D341Med (cell line): ENCODE results near the gene PRKCD.
A peak's percentile ranks its signal among the peaks of the same experiment; 100 is the strongest.

Experiments used
- DNase-seq: peaks from one replicate; pipeline ENCODE4 v3.0.0; 2012; ENCODE audit warnings: low spot score

The PRKCD gene

DNA sequence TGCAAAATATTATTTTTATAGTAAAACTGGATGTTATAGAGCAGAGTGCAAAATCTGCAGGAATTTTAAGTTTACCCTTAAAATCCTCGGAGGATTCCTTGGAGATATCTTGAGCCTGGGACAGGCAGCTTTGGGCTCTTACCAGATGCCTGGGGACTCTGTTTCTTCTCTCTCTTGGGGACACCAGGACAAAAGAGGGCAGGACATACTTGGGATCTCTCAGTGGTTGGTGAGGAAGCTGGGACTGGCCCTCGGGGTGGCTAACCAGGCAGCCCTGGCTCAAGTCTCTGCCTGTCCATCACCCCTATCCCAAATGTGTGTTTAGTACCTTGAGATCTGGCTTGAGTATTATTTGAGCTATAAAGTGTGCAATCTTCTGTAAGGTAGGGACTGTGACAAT lies 56.2 kb downstream of the PRKCD start:
- peak; percentile 9 for DNase-seq

DNA sequence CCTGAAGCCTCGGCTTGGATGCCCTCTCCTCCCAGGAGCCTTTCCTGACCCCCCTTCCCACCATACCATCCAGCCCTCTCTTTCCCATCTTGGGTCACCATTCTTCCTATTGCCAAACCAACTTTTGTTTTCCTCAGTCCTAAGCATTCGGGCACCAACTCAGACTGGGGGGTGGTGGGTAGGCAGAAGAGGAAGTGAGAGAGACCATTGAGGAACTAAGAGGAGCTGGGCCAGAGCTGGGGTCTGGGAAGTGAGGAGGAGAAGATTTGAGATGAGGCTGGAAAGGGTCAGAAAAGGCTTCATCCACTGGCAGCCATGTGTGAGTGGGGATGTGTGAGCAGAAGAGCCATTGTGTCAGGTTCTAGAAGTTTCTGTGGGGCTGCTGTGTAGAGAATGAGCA lies 57.1 kb downstream of the PRKCD start:
- no peak for DNase-seq

DNA sequence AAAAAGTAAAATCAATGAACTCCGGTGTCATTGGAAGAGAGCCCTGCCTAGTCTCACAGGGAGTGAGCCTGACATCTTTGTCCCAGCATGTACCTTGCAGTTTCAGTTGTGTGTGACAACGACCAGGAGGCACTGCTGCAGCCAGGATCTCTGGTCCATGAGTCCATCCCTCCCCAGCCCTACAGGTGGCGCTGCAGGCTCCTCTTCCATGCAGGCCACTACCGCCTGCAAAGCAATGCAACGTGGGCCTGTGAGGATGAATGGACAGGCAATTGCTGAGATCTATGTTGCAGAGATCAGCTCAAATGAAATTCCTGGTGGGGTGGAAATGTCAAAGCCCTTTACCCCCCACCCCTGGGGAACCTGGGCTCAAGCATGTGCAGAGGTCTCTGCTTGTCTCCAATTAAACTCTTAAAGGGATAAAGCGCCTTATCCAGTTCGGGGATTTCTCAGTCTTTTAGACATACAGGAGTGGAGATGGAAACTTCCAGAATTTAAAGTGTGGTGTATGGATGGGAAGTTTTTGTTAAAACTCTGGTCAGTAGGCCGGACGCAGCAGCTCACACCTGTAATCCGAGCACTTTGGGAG lies 59.0 kb downstream of the PRKCD start:
- DNase-seq = peak; percentile 93

DNA sequence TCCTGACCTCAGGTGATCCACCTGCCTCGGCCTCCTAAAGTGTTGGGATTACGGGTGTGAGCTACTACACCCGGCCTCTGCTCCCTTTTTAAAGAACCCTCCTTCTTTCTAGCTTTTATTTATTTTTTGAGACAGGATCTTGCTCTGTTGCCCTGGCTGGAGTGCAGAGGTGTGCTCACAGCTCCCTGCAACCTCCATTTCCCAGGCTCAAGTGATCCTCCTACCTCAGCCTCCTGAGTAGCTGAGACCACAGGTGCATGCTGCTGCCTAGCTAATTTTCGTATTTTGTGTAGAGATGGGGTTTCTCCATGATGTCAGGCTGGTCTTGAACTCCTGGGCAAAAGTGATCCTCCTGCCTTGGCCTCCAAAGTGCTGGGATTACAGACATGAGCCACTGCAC lies 60.3 kb downstream of the PRKCD start:
- no peak for DNase-seq

DNA sequence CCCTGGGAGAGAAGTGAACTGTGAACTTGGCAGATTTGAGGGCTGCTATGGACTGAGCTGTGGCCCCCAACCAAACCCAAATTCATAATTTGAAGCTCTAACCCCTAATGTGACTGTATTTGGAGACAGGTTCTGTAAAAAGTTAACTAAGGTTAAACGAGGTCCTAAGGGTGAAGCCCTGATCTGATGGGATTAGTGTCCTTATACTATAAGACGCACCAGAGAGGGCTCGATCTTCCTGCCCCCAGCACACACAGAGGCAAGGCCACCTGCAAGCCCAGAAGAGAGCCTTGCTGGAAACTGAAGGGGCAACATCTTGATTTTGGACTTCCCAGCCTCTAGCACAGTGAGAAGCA lies 60.8 kb downstream of the PRKCD start:
- no peak for DNase-seq

DNA sequence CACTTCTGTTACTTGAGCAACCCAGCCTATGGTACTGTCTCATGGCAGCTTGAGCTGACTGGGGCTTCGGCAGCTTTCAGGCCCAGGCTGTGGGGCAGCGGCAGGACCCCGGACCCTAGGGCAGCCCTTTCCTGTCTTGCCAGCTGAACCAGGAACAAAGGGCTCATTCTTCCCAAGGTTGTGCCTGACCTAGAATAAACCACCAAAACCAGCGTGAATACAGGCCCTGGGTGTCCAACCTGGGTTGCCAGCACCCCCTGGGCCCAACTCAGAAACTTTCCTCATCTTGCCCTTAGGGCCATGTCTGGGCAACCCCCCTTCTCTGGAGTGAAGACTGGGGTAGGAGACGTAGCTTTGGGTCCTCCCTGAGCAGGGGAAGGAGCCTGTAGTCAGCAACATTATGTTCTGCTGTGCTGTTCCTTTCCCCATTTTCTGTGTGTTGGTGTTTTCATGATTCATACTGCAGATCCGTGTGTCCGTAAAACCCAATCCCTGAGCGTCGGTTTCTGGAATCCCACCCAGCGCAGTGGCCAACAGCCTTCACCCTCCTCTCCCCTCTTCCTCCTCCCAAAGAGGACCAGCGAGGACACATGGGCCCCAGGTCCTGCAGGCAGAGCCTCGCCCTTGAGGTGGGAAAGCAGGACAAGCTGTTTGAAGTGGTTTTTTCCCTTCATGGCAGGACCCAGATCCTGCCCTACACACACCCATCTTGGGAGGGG lies 61.3 kb downstream of the PRKCD start:
- peak; percentile 25 for DNase-seq

DNA sequence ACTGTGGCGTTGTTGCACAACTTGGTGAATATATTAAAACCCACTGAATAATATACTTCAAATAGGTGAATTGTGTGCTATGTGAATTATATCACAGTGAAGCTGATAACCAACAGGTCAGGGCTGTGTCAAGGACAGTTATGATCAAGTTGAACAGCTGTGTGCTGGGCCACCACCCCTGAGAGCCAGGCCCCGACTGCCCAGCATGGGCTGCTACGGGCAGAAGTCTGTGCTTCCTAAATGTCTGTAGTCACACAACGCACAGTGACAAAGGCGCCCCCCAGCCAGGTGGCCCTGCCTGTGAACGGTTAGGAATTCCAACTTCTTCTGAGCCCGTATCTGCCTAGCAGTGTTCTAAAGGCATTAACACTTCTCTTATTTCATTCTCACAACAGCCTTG lies 62.0 kb downstream of the PRKCD start:
- DNase-seq = peak; percentile 18

DNA sequence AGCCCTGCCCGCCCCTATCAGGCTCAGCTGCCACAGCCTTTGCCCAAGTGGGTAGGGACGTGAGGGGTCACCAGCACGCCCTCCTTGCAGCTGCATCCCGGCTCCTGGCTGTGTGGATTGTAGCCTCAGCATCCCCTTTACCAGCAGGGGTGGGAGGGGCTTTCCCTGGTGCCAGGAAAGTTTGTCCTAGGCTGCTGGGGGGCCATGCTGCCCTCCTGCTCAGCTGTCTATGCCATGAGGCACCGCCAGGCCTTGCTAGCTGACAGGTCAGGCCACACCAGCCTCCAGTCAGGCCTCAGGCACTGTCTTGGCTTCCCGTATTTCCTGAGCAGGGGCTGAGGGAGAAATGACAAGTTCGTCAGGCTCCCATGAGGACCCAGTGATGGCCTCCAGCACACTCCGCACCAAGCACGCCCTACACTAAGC lies 62.5 kb downstream of the PRKCD start:
- DNase-seq = peak; percentile 18

DNA sequence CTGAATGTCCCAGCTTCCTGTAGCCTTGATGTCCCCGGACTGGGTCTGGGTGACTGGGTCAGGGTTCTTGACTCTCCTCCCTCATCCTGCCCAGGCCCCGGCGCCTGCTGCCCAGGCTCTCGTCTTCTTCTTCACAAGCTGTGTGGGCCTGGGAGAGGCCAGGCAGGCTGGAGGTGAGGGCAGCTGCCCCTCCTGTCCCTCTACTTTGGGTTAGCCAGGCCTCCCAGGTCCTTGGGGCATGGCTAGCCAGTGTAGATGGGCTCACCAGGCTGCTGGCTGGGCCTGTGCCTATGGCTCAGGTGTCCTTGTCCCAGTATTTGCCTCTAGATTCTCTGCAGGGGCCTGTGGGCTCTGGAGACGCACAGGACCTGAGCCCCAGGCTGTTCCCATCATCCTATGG lies 63.0 kb downstream of the PRKCD start:
- DNase-seq = peak; percentile 6

DNA sequence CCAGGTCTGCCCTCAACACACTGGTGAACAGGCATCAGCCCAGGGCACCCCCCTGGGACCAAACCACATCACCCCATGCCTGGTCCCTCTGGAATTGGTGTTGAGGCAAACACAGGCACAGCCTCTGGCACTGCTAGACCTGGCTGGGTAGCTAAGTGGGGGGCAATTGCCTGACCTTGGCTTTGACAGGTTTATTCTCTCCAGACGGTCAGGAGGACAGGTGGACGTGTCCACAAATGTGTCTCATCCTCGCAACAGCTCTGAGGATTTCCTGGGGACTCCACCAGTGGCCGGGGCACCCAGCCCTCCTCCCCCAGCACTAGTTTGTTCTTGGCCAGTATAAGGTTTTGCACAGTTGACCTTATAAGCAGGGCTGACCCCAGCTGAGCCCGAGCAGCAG lies 63.5 kb downstream of the PRKCD start:
- DNase-seq = peak; percentile 20

DNA sequence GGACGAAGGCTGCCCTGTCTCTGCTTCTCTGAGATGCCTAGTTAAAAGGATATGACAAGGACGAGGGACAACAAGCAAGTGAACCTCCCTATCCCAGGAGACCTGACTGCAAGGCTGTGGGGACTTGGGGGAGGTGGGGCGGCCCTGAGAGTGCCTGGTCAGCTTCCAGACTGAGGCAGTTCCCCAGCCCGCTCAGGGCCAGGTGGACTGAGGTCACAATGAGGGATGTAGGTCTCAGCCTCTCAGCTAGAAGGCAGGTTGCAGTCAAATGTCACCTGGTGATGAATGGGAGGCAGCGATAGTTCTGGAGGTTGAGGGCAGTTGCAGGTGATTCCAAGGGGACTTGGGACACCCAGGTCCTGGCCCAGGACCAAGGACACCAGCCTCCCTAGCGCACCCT lies 64.2 kb downstream of the PRKCD start:
- DNase-seq = peak; percentile 11

DNA sequence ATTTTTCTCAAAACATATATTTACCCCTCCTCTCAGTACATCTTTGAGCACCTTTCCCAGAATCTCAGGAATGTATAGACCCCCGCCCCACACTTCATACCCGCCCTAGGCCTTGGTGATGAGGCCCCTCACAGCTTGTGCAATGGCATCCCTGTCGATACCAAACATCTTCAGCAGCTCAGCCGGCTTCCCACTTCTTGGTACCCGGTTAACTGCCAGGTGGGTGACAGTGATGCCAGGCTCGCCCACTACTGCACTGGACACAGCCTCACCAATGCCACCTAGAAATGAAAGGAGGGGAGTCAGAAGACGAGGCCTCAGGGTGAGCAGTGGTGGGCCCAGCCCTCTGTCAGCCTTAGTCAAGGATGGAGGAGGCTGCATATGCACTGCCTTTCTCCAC lies 64.6 kb downstream of the PRKCD start:
- DNase-seq = peak; percentile 8

DNA sequence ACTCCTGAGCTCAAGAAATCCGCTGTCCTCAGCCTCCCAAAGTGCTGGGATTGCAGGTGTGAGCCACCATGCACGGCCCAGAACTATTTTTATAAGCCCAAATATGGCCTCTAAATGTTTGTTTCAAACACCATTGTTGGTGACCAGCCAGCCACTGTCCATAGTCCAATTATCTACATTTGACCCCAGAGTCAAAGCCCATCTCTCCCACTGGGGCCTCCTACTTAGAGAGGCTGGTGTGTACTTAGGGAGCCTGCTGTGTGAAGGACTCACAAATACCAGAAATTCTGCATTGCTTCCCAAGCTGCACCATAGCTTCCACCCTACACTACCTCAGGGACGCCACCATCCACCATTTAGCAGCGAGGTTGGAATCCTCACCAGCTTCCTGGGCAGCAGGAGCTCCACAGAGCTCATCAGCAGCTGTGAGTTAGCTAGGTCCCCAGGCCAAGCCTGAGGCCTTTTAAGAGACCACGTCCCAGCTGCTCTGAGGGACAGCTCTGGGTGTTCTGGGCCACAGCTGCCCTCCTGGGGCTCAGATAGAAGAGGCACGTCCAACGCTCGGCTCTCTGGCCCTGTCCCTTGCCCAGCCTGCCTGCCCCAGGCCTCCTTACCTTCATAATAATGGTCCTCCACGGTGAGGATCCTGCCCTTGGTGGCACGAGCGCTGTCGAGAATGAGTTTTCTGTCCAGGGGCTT lies 65.3 kb downstream of the PRKCD start:
- no peak for DNase-seq

DNA sequence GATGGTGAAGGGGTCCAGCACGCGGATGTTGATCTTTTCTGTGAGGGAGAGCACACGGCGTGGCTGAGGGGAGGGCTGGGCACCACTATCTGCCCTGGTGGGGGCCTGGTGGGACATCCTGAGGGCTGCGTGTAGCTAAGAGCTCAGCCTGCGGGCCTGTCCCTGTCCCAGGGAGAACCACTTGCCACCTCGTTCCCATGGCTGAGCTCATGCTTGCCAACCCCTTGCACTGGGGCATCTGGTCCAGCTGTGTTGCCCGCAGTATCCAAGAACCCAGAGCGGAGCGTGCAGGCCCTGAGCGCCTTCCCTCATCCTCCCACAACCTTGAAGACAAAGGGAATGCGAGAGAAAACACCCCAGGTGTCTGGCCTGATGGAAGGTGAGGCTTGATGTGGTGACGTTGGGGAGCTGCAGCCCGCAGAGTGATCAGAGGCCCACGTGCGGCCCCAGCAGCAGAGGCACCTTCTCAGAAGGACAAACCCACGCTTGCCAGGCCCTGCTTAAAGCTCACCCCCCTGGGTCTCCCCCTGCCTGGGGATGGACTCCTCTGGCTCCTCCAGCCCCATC lies 65.9 kb downstream of the PRKCD start:
- peak; percentile 22 for DNase-seq

DNA sequence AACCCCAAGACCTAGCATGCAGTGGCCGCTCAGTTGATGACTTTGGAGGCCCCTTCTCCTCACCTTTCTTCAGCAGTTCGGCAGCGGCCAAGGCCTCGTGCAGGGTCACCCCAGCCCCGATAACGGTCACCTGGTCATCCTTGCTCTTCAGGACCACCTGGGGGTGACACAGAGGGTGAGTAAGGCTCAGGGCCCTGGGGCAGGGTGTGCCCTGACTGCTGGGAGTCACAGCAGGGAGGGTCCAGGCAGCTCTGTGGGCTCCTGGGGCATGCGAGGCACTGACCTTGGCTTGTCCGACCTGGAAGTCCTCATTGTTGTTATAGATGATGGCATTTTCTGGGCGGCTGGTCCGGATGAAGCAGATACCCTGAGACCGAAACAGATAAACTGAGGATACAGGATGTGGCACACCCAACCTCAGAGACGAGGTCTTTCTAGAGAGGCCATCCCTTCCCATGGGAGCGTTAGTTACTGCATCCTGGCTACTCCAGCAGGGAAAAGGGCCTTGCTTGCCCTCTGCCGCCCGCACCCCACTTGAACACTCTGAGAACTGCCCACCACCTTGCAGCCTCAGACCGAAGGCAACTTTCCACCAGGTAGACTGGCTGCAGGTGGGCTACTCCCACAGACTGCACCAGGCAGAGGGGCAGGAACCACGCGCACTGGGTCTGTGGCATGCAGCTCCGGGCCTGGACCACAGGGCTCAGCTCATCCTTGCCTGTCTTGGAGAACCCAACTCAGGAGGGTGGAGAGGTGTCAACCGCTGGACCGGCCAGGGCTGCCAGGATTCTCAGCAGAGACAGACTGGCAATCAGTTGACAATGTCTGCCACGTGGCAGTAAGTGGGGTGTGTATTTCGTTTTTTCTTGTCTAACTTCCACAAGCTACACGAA lies 67.2 kb downstream of the PRKCD start:
- peak; percentile 20 for DNase-seq

DNA sequence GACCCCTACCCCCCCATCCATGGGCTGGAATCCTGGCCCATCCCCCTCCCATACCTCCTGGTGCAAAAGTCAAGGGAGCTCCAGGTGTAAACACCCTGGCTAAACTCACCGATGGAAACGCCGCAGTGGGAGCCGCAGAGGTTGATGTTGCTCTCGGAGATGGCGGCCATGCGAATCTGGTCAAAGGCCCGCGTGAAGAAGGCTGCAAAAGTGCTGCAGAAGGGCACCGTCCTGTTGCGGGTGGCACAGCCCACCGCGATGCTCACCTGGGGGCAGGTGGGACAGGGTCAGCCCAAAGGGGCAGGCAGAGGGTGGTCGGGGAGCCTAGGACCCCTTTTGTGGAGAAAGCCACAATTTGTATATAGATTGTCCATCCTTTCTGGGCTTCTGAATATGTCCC lies 68.2 kb downstream of the PRKCD start:
- DNase-seq = peak; percentile 22

DNA sequence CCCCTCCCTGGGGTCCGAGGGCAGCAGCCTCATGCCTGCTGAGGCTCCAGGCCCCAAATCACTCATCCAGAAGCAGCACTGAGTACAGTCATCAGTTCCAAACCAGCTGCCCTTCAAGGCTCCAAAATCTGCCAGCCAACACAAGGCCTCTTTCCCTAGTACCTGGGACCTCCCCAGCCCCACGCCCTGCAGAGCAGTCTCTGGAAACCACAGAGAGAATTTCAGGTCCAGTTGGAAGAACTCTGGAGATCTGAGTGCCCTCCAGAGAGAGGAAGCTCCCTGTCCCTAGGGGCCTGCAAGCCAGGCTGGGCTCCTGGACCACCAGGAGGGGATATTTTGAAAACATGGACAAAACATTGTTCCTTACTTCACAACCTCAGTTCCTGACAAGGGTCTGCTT lies 68.6 kb downstream of the PRKCD start:
- DNase-seq = peak; percentile 19

DNA sequence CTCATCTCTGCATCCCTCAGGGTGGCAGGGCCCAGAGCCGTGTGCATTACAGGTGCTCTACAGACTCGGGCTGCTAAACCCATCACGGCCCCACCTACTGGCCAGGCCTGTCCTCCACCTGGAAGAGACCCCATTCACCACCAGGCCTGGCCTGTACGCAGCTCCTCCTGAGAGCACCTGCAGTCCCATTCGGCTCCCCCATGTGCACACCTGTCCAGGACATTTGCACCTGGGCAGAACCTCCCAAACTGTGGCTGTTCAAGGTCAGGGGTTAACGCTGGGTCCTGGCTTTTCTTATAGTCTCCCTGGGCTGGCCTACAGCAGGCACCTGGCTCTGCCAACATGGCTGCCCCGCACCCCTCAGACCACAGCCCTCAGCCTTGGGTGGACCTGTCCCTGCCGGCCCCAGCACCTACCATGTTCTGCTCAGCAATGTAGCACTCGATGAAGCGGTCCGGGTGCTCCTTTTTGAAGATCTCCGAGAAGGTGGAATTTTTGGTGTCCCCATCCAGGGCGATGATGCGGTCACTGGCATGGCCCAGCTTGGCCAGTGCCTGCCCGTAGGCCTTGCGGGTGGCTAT lies 69.1 kb downstream of the PRKCD start:
- peak; percentile 46 for DNase-seq

DNA sequence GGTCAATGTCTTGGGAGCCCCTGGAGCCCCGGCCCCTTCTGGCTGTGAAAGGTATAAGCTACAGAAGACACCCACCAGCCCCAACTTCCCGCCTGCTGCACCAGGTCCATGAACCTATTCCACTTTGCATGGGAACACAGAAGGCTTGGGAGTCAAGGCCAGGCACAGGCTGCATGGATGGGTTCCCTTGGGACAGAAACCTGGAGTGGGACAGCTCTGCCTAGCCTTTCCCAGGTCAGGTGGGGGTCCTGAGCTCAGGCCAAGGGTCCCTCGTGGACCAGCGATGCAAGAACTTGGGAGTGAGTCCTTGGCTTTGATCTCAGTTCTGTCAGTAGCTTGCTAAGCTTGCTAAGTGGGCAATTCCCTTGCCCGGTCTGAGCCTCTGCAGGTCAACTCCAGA lies 69.8 kb downstream of the PRKCD start:
- DNase-seq = peak; percentile 22

DNA sequence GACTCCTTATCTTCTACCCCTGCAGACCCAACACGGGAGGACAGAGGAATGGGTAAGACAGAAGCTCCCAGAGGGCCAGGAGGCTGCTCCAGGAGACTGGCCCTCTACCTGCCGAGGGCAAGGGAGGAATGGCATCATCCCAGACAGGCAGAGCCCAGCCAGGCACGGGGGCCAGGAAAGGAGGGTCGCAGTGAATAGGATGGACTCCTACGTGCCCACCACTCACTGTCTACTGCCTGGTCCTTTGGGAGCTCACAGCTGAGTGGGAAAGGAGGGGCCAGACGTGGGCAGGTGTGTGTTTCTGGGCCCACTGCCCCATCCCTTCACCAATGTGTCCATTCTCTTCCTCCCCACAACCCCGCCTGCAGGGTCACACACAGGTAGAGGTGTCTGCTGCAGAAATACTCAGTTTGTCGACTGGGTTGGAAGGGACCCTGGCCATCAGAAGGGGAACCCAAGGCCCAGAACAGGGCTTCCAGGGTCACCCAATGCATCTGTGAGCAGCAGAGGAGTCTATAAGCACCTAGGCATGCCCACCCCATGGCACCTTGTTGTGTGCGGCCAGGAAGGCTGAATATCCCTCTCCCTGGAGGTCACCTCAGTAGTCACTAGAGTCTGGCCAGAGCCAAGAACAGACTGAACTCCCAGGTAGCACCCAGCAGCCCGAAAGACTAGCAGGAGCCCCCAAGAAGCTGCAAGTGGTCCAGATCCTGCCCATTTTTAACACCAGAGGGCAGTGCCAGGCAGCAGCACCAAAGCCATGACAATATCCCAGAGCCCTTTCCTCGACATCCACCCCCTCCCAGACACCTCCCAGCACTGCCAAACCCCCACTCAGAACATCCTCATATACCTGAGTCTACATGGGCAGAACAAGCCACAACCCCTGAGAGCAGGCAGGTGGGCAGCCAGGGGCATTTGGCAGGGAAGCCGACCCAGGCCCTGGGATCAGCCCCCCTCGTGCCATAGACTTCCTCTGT lies 70.8 kb downstream of the PRKCD start:
- DNase-seq = peak; percentile 56
